K562 treated with DMSO at 1 percent for 4 hours (cell line): ENCODE data around the gene TYK2. TPM values are rescaled to one million over a fixed set of nuclear protein-coding genes. Genes with fewer than 3 reads are reported as not detected.

ENCODE experiments used
- total RNA-seq: library from RNA; unstranded; fragments of 300-600 nt; gene quantifications from 2 replicates; pipeline ENCODE4 v1.2.3, GENCODE V29; 2022; ENCODE audit not compliant: insufficient read depth

TYK2 gene
- total RNA-seq: 128 and 144 TPM in 2 replicates

DNA sequence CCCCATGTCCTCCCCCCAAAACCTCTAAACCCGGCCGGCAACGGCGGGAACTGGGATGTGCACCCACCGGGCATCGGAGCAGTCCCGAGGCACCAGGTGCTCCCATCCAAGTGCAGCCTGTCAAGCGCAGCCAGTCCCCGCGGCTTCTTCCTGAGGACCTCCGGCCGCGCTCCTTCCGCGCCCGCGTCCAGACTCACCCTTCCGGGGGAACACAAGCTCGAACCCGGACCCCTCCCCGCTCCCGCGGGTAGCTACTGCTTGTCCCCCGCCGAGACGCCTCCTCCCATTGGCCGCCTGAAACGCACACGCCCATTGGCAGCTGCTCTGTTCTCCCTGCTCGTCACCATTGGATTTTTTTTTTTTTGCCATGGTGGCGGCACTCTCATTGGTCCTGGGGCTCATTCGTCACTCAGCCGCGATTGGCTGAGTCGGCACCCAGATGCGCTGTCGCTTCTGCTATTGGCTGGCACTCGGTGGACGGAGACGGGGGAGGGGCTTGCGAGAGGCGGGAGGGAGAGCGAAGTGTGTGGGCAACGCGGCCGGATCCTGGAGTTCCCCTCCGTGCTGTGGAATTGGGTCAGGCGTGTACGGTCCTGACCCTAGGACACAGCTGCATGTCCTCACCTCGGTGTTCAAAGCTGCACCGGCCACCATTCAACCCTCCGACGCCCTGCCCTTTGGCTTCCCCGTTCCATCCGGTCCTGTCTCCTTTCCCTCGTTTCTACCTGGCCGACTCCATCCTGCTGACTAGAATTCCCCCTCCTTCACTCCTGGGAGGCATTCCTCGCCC lies at the start of gene TYK2:
TSS of gene TYK2 (minus strand) at position 260 of the 790 bp plus-strand sequence. CDS start 2,166 bp downstream, outside the sequence.

DNA sequence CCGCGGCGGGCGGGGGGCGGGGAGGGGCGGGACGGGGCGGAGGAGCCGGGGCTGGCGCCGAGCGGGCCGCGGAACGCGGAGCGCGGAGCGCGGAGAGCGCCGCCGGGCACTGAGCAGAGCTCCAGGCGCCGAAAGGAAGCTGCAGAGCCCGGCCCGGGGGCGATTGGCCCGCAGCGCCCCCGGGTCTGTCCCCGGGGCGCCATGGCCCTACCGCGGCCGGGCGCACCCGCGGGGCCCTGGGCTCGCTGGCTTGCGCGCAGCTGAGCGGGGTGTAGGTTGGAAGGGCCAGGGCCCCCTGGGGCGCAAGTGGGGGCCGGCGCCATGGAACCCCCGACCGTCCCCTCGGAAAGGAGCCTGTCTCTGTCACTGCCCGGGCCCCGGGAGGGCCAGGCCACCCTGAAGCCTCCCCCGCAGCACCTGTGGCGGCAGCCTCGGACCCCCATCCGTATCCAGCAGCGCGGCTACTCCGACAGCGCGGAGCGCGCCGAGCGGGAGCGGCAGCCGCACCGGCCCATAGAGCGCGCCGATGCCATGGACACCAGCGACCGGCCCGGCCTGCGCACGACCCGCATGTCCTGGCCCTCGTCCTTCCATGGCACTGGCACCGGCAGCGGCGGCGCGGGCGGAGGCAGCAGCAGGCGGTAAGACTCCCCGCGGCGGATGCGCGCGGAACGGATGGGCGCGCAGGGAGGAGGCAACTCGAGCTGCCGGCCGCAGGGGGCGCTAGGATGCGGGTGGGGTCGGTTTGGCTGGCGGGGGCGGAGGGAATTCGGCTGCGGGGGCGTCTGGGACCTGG lies 40.3 kb upstream of the TYK2 start, which contains the start of gene PDE4A:
TSS of gene PDE4A (plus strand) at position 95 of the 796 bp plus-strand sequence. CDS start at position 322, 227 bp downstream.

DNA sequence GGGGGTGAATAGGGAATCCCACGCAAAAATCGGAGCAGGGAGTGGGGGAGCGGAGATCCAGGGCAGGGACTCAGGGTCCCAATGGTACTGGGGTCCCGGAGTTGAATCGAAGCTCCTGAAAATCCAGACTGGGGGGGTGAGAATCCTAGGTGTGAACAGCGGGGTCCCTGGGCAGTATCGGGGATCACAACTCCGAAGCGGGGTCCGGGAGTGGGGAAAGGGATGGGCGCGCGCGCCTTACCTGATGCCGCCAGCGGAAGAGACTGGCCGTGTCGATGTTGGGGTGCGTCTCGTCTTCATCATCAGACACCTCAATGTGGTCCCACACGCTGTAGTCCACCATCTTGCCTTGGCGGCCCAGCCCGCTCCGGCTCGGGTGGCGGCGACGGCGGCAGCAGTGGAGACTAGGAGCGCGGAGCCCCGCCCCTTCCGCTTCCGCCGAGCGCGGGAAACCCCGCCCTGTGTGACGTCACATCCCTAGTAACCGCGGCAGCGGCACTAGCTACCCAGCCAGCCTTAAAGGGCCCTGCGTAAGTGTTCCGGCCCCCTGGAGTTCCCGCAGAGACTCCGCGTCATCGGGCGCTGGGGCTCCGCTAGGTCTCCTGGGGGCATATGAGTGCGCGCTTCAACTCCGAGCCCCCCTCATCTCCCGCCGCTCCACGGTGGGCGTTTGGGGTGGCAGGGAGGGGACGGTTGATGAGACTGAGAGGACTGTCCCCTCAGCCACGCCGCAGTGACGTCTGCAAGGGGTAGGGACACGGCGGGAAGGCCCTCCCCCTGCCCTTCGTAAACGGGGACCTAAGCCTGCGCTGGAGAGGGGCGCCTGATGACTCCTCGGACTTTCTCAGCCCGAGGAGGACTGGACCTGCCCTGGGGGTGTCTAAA lies 23.0 kb upstream of the TYK2 start, which contains the start of gene CDC37:
TSS of gene CDC37 (minus strand) at position 406 of the 885 bp plus-strand sequence. CDS start at position 343, 63 bp downstream.

GRCh38 chr19:10339380-10339960 lies 40.9 kb downstream of the TYK2 start, which contains the start of gene ICAM3:
ICAM3 (minus strand) TSS chr19:10339624; CDS start chr19:10339614, 10 bp downstream.

DNA sequence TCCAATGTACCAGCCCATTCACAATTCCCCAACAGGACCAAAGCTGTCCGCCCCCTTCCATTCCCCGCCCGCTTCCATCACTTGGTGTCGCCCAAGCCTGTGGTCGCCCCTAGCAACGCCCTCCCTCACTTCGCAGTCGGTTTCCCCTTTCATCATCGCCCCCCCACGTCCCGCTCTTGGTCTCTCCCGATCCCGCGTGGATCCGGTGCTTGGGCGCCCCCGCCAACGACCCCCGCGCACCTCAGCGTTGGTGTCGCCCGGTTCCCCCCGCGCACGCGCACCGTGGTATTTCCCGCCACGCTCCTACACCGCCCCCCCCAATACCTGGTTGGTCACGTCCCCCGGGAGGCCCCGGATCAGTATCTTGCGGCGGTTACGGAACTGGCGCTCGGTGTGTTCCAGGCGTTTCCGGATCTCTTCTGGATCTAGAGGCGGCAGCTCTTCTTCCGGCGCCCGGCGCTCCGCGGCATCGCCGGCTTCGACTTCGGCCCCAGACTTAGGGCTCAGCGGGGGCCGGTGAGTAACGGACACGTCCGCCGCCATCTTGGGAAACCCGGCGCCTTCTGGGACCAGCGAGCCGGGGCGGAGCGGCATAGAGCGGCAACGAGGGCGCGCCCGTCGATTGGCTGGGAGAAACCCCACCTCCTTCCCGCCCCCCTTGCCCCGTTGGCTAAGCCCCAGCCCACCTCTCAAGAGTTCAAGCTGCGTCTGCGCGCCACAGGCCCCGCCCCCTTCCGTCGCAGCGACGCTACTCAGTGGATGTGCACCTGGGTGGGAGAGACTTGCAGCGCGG lies 47.2 kb downstream of the TYK2 start, which contains the start of gene RAVER1:
TSS of gene RAVER1 (minus strand) at position 565 of the 793 bp plus-strand sequence. CDS start at position 543, 22 bp downstream.

DNA sequence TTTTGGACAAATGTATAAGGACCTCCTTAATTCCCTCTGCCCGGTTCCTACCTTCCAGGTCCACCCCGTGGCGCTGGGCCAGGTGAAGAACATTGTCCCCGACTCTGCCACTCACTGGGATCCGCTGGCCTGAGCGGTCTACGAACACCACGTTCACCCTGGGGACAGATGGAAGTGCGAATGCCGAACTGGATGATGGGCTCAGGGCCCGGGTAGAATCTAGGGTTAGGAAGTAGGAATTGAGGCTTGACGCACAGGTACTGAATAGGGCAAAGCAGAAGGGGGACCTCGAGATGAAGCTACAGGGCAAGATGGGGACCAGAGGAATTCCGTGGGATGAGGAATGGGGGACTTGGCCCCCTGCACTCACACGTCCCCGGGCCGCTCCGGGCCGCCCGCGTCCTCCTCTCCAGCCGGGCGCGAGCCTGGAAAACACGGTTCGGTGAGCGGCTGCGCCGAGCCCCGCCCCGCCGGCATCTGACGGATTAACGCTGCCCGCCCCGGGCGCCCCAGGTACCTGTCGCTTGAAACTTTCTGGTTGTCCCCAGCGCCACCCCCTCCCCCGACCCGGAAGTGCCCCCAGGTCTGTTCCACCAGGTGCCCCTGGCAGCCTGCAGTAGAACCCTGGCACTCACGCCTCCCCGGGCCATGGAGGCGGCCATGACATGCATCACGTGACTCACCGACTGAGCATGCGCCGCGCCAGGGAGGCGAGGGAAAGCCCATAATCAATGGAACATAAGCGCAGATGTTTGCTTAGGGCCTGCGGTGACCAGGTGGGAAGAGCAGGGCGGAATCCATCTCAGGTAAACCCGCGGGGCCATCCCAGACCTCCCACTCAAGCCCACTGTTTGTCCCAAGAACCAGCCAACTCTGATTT lies 64.8 kb downstream of the TYK2 start, which contains the start of gene FDX2:
TSS of gene FDX2 (minus strand) at position 681 of the 880 bp plus-strand sequence. CDS start at position 662, 19 bp downstream.

GRCh38 chr19:10309423-10309822 lies 70.9 kb downstream of the TYK2 start, which contains the start of gene ZGLP1:
ZGLP1 (minus strand) TSS chr19:10309815.

Other genes starting within 250 kb of the TYK2 start
- 140 and 183 TPM in 2 replicates for gene DNMT1, start 185.6 kb downstream of the TYK2 start, total RNA-seq
- 1.7 and 1.9 TPM in 2 replicates for gene S1PR2, start 149.2 kb downstream of the TYK2 start, total RNA-seq
- 128 and 153 TPM in 2 replicates for gene MRPL4, start 128.4 kb downstream of the TYK2 start, total RNA-seq
- gene ICAM1, start 109.5 kb downstream of the TYK2 start, total RNA-seq: 42.4 and 49.5 TPM in 2 replicates
- 87.1 and 92.6 TPM in 2 replicates for gene ICAM4, start 93.6 kb downstream of the TYK2 start, total RNA-seq
- 37.0 and 39.1 TPM in 2 replicates for gene ICAM5, start 90.6 kb downstream of the TYK2 start, total RNA-seq
- 6.8 and 13.6 TPM in 2 replicates for gene ZGLP1, start 70.8 kb downstream of the TYK2 start, total RNA-seq
- 27.8 and 42.6 TPM in 2 replicates for gene FDX2, start 64.6 kb downstream of the TYK2 start, total RNA-seq
- 60.1 and 84.3 TPM in 2 replicates for gene RAVER1, start 47.0 kb downstream of the TYK2 start, total RNA-seq
- gene ICAM3, start 40.9 kb downstream of the TYK2 start, total RNA-seq: 8.1 and 15.6 TPM in 2 replicates
- gene CDC37, start 23.0 kb upstream of the TYK2 start, total RNA-seq: 266 and 284 TPM in 2 replicates
- gene PDE4A, start 40.0 kb upstream of the TYK2 start, total RNA-seq: 8.9 and 20.3 TPM in 2 replicates
- gene KEAP1, start 122.8 kb upstream of the TYK2 start, total RNA-seq: 50.6 and 59.5 TPM in 2 replicates
- not detected in 2 replicates for gene S1PR5, start 136.9 kb upstream of the TYK2 start, total RNA-seq
- 64.0 and 67.0 TPM in 2 replicates for gene ATG4D, start 163.3 kb upstream of the TYK2 start, total RNA-seq
- 31.8 and 31.9 TPM in 2 replicates for gene KRI1, start 185.4 kb upstream of the TYK2 start, total RNA-seq
- gene CDKN2D, start 188.4 kb upstream of the TYK2 start, total RNA-seq: 38.7 and 39.7 TPM in 2 replicates
- gene AP1M2, start 206.7 kb upstream of the TYK2 start, total RNA-seq: not detected in 2 replicates
- gene SLC44A2, start 245.0 kb upstream of the TYK2 start, total RNA-seq: 34.4 and 49.9 TPM in 2 replicates